Gastroesophageal sphincter (tissue), 3 donors: ENCODE data around the gene RAB17.

Source experiments
- CTCF ChIP-seq, 4 experiments: fragments of 200-600 bp in 2 of 4; fragments of 450-650 bp in 2 of 4; sonication (generic) in 1 of 4; IDR thresholded peaks; one replicate each; pipeline ENCODE4 v1.5.1; 2017 to 2019; ENCODE audit warnings: antibody characterized with exemption in 4 of 4, mild to moderate bottlenecking in 2 of 4, moderate library complexity in 2 of 4
- POLR2A ChIP-seq, 2 donors: fragments of 450-650 bp; IDR thresholded peaks; one replicate each; pipeline ENCODE4 v1.6.1; 2017; ENCODE audit warnings: antibody characterized with exemption in 2 of 2, mild to moderate bottlenecking in 2 of 2, moderate library complexity in 1 of 2

GRCh38 chr2:237577458-237577857 lies 13.1 kb downstream of the RAB17 start:
- no peak for TF ChIP-seq CTCF (IDR thresholded peaks at IDR 0.05)
- no peak for TF ChIP-seq POLR2A (IDR thresholded peaks at IDR 0.05)
